Sigmoid colon (tissue), 7 donors: ENCODE results near the gene CHKB. TPM values are rescaled to one million over a fixed set of nuclear protein-coding genes. Genes with fewer than 3 reads are reported as not detected.
A peak's percentile ranks its signal among the peaks of the same experiment; 100 is the strongest.

Experiments used
- DNase-seq: peaks from one replicate; pipeline ENCODE4 v3.0.0-alpha.2; 2019
- H3K27ac ChIP-seq, 4 donors: fragments of 200-600 bp; sonication (generic); one replicate each; pipeline ENCODE4 v1.5.1; 2016 to 2019; ENCODE audit warnings: mild to moderate bottlenecking in 1 of 4
- H3K27me3 ChIP-seq, 3 donors: fragments of 200-600 bp; sonication (generic); one replicate each; pipeline ENCODE4 v1.5.1; 2019; ENCODE audit warnings: mild to moderate bottlenecking in 1 of 3
- H3K36me3 ChIP-seq, 4 donors: fragments of 200-600 bp; sonication (generic); one replicate each; pipeline ENCODE4 v1.5.1; 2016 to 2019
- H3K4me1 ChIP-seq, 4 donors: fragments of 200-600 bp; sonication (generic); one replicate each; pipeline ENCODE4 v1.5.1; 2017 to 2019
- H3K4me3 ChIP-seq, 4 donors: fragments of 200-600 bp; sonication (generic); one replicate each; pipeline ENCODE4 v1.5.1; 2017 to 2019; ENCODE audit warnings: mild to moderate bottlenecking in 2 of 4, moderate library complexity in 1 of 4
- H3K9me3 ChIP-seq, 4 donors: fragments of 200-600 bp in 3 of 4; sonication (generic) in 3 of 4; one replicate each; pipeline versions ENCODE4 v1.5.1 to v1.6.1; 2013 to 2019
- CTCF ChIP-seq, 4 experiments: fragments of 450-650 bp in 3 of 4; fragments of 200-600 bp in 1 of 4; IDR thresholded peaks; one replicate each; pipeline ENCODE4 v1.5.1; 2016 to 2019; ENCODE audit warnings: antibody characterized with exemption in 4 of 4, mild to moderate bottlenecking in 3 of 4, moderate library complexity in 2 of 4
- EP300 ChIP-seq, 4 donors: sonication (generic); formaldehyde crosslinking; IDR thresholded peaks; one replicate each; pipeline ENCODE4 v1.6.1; 2017; ENCODE audit warnings: antibody characterized with exemption in 4 of 4
- POLR2A ChIP-seq, 2 donors: fragments of 450-650 bp; IDR thresholded peaks; one replicate each; pipeline ENCODE4 v1.6.1; 2016; ENCODE audit warnings: antibody characterized with exemption in 2 of 2, mild to moderate bottlenecking in 2 of 2, moderate library complexity in 2 of 2
- POLR2AphosphoS5 ChIP-seq, 4 donors: sonication (generic); formaldehyde crosslinking; IDR thresholded peaks; one replicate each; pipeline ENCODE4 v1.6.1; 2017; ENCODE audit warnings: antibody characterized with exemption in 4 of 4
- WGBS, 2 donors: extraction: QIAGEN DNeasy Blood & Tissue Kit; methylation state at CpG; one replicate each; pipeline ENCODE4 v1.1.7; 2013; 5-methylcytosine and 5-hydroxymethylcytosine counted together
- intact Hi-C: fragments of 100-400 bp; cut with DNase I; formaldehyde crosslinking; loops from one replicate; pipeline ENCODE4 v1.15.1; 2023
- polyA plus RNA-seq, 3 donors: library from polyadenylated mRNA; stranded (reverse); fragments of 200-250 nt; gene quantifications; one replicate each; pipeline ENCODE4 v1.2.3, GENCODE V29; 2013
- total RNA-seq, 4 donors: library from RNA; depleted of rRNA; stranded (reverse); fragments of >200 nt; gene quantifications; one replicate each; pipeline ENCODE4 v1.1.0, GENCODE V29; 2016
- donor health status: healthy with polysubstance abuse.
- donor health status: Bipolar disorder and iron deficiency.
- donor health status: healthy.

The CHKB gene
- total and polyA plus RNA-seq, 7 donors, result 22.0 to 90.0 (median 37.8) TPM

GRCh38 chr22:50572965-50573364, 9.7 kb downstream of the CHKB start:
- 94 to 97% methylated on average over 11 of the region's 11 CpGs for WGBS, 2 donors
- no peak overlapping the region for H3K27ac ChIP-seq
- no peaks in the 10 kb centered on the region for H3K9me3 ChIP-seq
- H3K4me3 ChIP-seq, result no peak overlapping the region
- no peak for DNase-seq
- TF ChIP-seq CTCF (IDR thresholded peaks at IDR 0.05) (no peak), POLR2AphosphoS5 (IDR thresholded peaks at IDR 0.05) (no peak), EP300 (IDR thresholded peaks at IDR 0.05) (no peak), POLR2A (IDR thresholded peaks at IDR 0.05) (no peak)
- peaks cover 0 to 4% (median 2%) of the 10 kb centered on the region in 4 donors for H3K4me1 ChIP-seq
- peaks cover 4 to 15% (median 10%) of the 10 kb centered on the region in 3 donors for H3K27me3 ChIP-seq
- H3K36me3 ChIP-seq, result peaks cover 0 to 29% (median 0%) of the 10 kb centered on the region in 4 donors
- intact Hi-C loops, result no loop called here

GRCh38 chr22:50571264-50572175, 11.1 kb downstream of the CHKB start:
- peaks cover 0 to under 1% (median 0%) of the 10 kb centered on the region in 3 donors for H3K27me3 ChIP-seq
- TF ChIP-seq POLR2A (IDR thresholded peaks at IDR 0.05) (no peak), POLR2AphosphoS5 (IDR thresholded peaks at IDR 0.05) (no peak)
- no peak overlapping the region for H3K4me3 ChIP-seq
- H3K9me3 ChIP-seq, result no peaks in the 10 kb centered on the region
- no peak overlapping the region for H3K27ac ChIP-seq
- peaks cover 0 to 29% (median 0%) of the 10 kb centered on the region in 4 donors for H3K36me3 ChIP-seq
- intact Hi-C loops, result no loop called here
- H3K4me1 ChIP-seq, result no peaks in the 10 kb centered on the region
- DNase-seq, result no peak
- WGBS, 2 donors, result 60 to 89% methylated on average over 26 of the region's 26 CpGs

- WGBS, 2 donors, result 92 to 95% methylated on average over 12 of the region's 12 CpGs
- no peak for DNase-seq
- intact Hi-C loops, result no loop called here
- Histone ChIP-seq H3K27me3 (no peaks in the 10 kb centered on the region), H3K36me3 (peaks cover 0 to 29% (median 0%) of the 10 kb centered on the region in 4 donors), H3K4me1 (no peaks in the 10 kb centered on the region), H3K27ac (no peak overlapping the region), H3K9me3 (no peaks in the 10 kb centered on the region), H3K4me3 (no peak overlapping the region)
- TF ChIP-seq CTCF (IDR thresholded peaks at IDR 0.05) (no peak), POLR2AphosphoS5 (IDR thresholded peaks at IDR 0.05) (no peak), EP300 (IDR thresholded peaks at IDR 0.05) (no peak), POLR2A (IDR thresholded peaks at IDR 0.05) (no peak)
Measured at GRCh38 chr22:50570861-50571260, 11.8 kb downstream of the CHKB start.

GRCh38 chr22:50569896-50570535, 12.6 kb downstream of the CHKB start:
- H3K9me3 ChIP-seq, result no peaks in the 10 kb centered on the region
- no peak overlapping the region for H3K27ac ChIP-seq
- H3K4me1 ChIP-seq, result no peaks in the 10 kb centered on the region
- peaks cover 0 to 29% (median 0%) of the 10 kb centered on the region in 4 donors for H3K36me3 ChIP-seq
- H3K4me3 ChIP-seq, result no peak overlapping the region
- no peaks in the 10 kb centered on the region for H3K27me3 ChIP-seq
- 93% methylated on average over 13 of the region's 13 CpGs for whole genome bisulfite sequencing, 2 donors
- DNase-seq, result no peak
- intact Hi-C loops, result no loop called here
- TF ChIP-seq CTCF (IDR thresholded peaks at IDR 0.05) (no peak), POLR2A (IDR thresholded peaks at IDR 0.05) (no peak)

- intact Hi-C loops, result no loop called here
- peaks cover 0 to 29% (median 0%) of the 10 kb centered on the region in 4 donors for H3K36me3 ChIP-seq
- DNase-seq, result peak; percentile 57
Measured at GRCh38 chr22:50569041-50569459, 13.6 kb downstream of the CHKB start.

More at GRCh38 chr22:50569041-50569459, 13.6 kb downstream of the CHKB start:
- no peaks in the 10 kb centered on the region for H3K4me1 ChIP-seq
- no peaks in the 10 kb centered on the region for H3K9me3 ChIP-seq
- H3K27ac ChIP-seq, result no peak overlapping the region
- WGBS, 2 donors, result 42 to 79% methylated on average over 8 of the region's 8 CpGs
- TF ChIP-seq POLR2AphosphoS5 (IDR thresholded peaks at IDR 0.05) (no peak), POLR2A (IDR thresholded peaks at IDR 0.05) (no peak), EP300 (IDR thresholded peaks at IDR 0.05) (no peak), CTCF (IDR thresholded peaks at IDR 0.05) (no peak)
- H3K4me3 ChIP-seq, result no peak overlapping the region
- H3K27me3 ChIP-seq, result no peaks in the 10 kb centered on the region
